ENCODE measurements around the gene LRRK1.

LRRK1 gene

GRCh38 chr15:100892013-100892355 lies 27.2 kb upstream of the LRRK1 start:
- DNase-seq (ENCODE audit: low spot score) = no peak

DNA sequence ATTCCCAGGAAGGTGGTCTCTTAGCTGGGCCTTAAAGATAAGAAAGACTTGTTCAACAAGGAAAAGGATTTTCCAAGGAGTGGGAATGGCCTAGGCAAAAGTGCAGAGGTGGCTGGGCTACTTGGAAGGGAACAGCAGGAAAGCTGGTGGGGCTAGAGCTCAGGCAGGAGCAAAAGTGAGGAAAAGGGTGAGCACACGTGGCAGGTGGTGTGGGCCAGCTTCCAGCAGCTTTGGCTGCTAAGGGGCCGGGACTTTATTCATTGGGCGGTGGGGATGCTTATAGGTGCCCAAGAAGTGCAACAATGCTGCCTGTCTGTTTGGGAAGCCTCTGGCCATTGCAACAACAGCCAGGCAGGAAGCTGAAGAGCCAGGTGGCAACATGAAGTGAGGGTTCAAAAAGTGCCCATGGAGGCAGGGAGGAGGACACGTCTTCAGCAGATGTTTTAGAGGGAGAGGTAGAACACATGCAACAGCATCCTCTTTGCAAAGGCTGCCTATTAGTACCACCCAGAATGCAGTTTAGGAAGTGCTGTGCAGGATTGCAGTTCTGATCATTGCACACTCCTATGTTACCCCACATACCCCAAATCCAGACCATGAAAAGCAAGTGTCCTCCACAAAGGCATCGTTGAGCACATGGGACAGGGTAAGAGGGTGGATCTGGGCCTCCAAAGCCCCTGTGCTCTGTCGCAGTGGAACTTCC lies 25.7 kb upstream of the LRRK1 start:
- DNase-seq (ENCODE audit: low spot score) = no peak

DNA sequence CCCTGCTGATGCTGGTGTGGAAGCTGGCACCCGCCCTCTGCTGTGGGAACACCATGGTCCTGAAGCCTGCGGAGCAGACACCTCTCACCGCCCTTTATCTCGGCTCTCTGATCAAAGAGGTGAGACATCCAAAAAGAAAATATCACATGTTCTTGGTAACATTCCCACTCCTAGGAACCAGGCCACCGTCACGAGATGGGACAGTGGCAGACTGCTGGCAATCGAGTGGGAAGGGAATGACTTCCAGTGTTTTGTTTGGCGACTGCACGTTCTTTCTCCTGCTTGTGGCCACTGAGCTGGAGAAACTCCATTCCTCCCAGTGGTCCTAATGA lies 25.2 kb upstream of the LRRK1 start:
- no peak for DNase-seq (ENCODE audit: low spot score)

GRCh38 chr15:100895721-100896120 lies 23.4 kb upstream of the LRRK1 start:
- DNase-seq (ENCODE audit: low spot score) = no peak

- DNase-seq (ENCODE audit: low spot score) = no peak
Measured at GRCh38 chr15:100897221-100898151, 21.7 kb upstream of the LRRK1 start.

DNA sequence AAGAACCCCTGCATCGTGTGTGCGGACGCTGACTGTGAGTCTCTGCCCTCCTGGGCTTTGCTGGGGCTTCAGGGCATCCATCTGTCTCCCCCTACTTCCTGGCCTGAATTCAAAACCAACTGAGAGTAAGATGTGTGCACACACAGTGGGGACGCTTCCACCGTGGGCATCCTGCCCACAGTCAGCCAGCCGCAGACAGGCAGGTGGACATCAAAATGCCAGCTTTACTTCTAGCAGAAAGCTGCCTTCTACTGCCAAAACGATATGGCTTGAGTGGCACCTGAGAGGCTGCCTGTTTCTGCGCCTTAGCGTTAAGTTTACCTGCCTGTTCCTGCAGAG lies 21.0 kb upstream of the LRRK1 start:
- no peak for DNase-seq (ENCODE audit: low spot score)

GRCh38 chr15:100898661-100899462 lies 20.3 kb upstream of the LRRK1 start:
- DNase-seq (ENCODE audit: low spot score) = no peak

- no peak for DNase-seq (ENCODE audit: low spot score)
Measured at GRCh38 chr15:100899601-100900000, 19.6 kb upstream of the LRRK1 start.

DNA sequence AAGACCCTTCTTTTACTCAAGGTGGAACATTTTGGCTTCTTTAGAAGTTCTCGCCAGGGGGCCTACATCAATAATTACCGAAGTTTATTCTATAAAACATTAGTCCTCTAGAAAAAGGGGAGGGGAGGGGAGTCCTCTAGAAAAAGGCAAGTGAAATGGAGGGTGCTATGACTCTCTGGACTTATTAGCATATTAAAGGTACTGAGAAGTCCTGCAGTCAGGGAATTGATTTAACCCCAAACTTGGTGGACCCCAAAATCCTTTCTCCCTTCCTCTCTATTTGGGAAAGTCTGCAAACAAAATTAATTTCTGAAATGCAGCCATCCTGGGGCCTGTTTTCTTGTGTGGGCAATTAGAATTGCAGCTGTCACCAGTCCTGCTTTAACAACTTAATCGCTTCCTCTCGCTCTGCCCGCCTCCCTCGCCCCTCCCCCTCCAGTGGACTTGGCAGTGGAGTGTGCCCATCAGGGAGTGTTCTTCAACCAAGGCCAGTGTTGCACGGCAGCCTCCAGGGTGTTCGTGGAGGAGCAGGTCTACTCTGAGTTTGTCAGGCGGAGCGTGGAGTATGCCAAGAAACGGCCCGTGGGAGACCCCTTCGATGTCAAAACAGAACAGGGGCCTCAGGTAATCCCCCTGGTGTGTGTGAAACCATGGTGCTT lies 18.9 kb upstream of the LRRK1 start:
- DNase-seq (ENCODE audit: low spot score) = no peak

DNA sequence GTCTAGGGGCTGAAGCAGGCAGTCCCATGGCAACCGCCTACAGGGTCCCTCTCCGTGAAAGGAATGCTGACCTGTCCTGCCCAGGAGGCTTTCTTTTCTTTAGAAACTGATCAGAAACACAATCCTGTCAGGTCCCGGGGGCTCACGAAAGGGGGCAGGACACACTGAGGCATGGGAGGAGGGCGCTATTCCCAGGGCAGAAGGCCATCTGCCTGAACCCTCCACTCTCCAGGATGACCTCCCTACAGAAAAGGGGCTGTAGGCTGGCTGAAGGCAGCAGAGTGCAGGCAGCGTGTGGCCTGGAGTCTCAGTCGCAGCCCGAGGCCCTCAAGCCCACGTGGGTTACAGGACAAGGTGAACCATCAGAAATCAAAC lies 18.4 kb upstream of the LRRK1 start:
- DNase-seq (ENCODE audit: low spot score) = no peak

GRCh38 chr15:100901296-100901695 lies 17.9 kb upstream of the LRRK1 start:
- DNase-seq (ENCODE audit: low spot score) = no peak

DNA sequence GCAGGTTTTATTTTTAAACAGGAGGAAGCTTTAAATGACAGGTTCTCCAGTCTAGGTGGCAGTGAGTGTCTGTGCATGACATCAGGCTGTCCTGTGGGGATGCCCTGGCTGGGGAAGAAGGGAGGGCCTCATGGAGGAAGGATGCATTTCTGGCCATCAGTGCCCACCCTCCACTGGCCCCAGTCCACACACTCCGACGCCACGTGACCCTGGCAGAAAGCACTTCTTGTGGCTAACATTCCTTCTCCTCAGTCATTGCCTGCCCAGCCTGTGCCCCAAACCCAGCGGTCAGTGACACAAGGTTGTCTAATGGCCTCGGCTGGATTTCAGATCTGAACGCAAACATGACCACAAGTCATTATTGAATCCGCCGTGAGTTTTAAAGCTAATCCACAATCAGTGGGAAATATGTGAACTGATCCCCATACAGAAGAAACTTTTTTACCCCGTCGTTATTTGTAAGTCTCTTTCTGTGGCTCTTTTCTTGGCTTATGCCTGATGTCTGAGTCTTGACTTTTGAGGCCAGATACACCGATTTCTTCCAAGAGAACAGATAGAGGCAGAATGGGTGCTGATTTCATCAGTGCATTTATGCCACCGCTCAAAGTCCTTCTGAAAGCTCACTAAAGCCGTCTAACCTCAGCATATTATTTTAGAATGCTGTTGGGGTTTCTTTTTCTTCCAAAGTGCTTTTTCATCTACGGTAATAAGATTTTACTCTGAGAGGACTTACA lies 17.3 kb upstream of the LRRK1 start:
- no peak for DNase-seq (ENCODE audit: low spot score)

- no peak for DNase-seq (ENCODE audit: low spot score)
Measured at GRCh38 chr15:100902436-100903167, 16.6 kb upstream of the LRRK1 start.

- DNase-seq (ENCODE audit: low spot score) = no peak
Measured at GRCh38 chr15:100903168-100903554, 16.0 kb upstream of the LRRK1 start.

GRCh38 chr15:100905850-100906249 lies 13.3 kb upstream of the LRRK1 start:
- DNase-seq (ENCODE audit: low spot score) = no peak

GRCh38 chr15:100908466-100908865 lies 10.7 kb upstream of the LRRK1 start:
- no peak for DNase-seq (ENCODE audit: low spot score)

GRCh38 chr15:100909565-100909964 lies 9.6 kb upstream of the LRRK1 start:
- no peak for DNase-seq (ENCODE audit: low spot score)

DNA sequence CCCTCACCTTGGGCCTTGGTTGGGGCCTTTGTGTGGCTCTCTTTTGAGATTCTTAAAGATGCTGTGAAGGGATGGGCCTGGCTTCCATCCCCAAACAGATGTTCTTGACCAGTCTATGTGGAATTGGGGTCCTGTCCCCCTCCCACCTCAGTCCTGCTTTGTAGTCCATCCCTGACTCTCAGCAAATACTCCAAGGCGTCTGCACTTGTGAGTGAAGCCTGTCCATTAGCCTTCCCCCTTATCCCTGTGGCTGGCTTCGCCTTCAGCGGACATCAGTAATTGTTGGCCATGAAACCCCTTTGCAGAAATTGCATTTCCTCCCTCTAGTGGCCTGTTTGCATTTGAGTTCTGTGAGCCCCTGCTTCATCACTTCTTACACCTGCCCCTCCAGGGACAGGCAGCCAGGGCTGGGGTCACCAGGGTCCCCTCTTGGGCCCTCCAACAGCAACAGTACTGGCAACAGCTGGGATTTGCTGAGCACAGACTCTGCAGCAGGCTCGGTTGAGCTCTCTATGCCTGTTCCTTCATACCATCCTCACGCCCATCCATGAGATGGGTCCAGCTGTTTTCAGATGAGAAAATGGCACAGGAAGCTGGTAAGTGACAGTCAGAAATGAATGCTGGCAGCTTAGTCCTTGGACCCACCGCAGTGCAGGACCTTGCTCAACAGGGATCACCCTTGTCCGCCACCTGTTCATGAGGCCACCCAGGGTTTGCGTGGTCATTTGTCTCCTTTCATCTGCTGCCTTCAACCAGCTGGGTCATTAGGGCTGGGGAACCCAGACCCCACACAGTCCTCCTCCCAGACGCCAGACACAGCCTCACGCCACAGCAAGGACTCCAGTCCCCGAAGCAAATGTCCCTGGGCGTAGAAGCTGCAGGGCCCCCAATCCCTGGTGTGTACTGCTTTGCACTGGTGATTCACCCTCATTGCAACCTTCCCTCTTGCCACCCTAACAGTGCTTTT lies 8.9 kb upstream of the LRRK1 start:
- DNase-seq (ENCODE audit: low spot score) = no peak

- no peak for DNase-seq (ENCODE audit: low spot score)
Measured at GRCh38 chr15:100911086-100911485, 8.1 kb upstream of the LRRK1 start.

GRCh38 chr15:100913961-100914360 lies 5.2 kb upstream of the LRRK1 start:
- no peak for DNase-seq (ENCODE audit: low spot score)

Measured in activated CD4-positive, alpha-beta T cell treated with anti-CD3 and anti-CD28 coated beads, Interleukin-2, Interleukin-4, amounts not matched to agents 100 ng/mL and 50 ng/mL, durations not matched to agents 16 hours and 8 hours (primary cell).